HepG2 (cell line): ENCODE data around the gene HSPA1B. TPM values are rescaled to one million over a fixed set of nuclear protein-coding genes. Genes with fewer than 3 reads are reported as not detected.

Experiments used
- BCL6 ChIP-seq: IDR thresholded peaks from 2 replicates; pipeline ENCODE4 v1.6.1; 2016; ENCODE audit warnings: missing genetic modification reagents, missing compliant biosample characterization
- DMAP1 ChIP-seq: IDR thresholded peaks from 2 replicates; pipeline ENCODE4 v1.6.1; 2016
- EP300 ChIP-seq, 3 experiments: sonication (generic) in 1 of 3; formaldehyde crosslinking in 1 of 3; IDR thresholded peaks; 2 replicates each; pipeline versions ENCODE4 v1.5.1 to v1.6.1; 2011 to 2020; ENCODE audit warnings: low read depth in 2 of 3, low read length in 2 of 3, borderline replicate concordance in 1 of 3, improper control_type of control experiment in 1 of 3, mild to moderate bottlenecking in 1 of 3, missing genetic modification reagents in 1 of 3, moderate library complexity in 1 of 3
- NFYB ChIP-seq: sonication (generic); formaldehyde crosslinking; IDR thresholded peaks from 2 replicates; pipeline ENCODE4 v1.4.0; 2020; ENCODE audit warnings: missing genetic modification reagents
- NRL ChIP-seq: sonication (generic); formaldehyde crosslinking; IDR thresholded peaks from 2 replicates; pipeline ENCODE4 v1.5.0; 2020; ENCODE audit warnings: missing genetic modification reagents, mild to moderate bottlenecking, moderate library complexity, borderline replicate concordance
- POLR2A ChIP-seq, 2 experiments: IDR thresholded peaks; 2 replicates each; pipeline ENCODE4 v1.6.1; 2011; ENCODE audit warnings: low read depth in 2 of 2, low read length in 2 of 2, mild to moderate bottlenecking in 1 of 2, moderate library complexity in 1 of 2; ENCODE audit not compliant: insufficient read depth in 1 of 2
- POLR2G ChIP-seq: fragments of 200-400 bp; formaldehyde crosslinking; IDR thresholded peaks from 2 replicates; pipeline ENCODE4 v1.6.1; 2018; ENCODE audit warnings: mild to moderate bottlenecking, low read depth, low read length, moderate library complexity
- ZFX ChIP-seq: sonication (generic); formaldehyde crosslinking; IDR thresholded peaks from 2 replicates; pipeline ENCODE4 v1.4.0; 2020; ENCODE audit warnings: mild to moderate bottlenecking, low read depth, missing genetic modification reagents, moderate library complexity
- ZNF263 ChIP-seq: sonication (generic); formaldehyde crosslinking; IDR thresholded peaks from 2 replicates; pipeline ENCODE4 v1.4.0; 2020; ENCODE audit warnings: missing genetic modification reagents
- polyA plus RNA-seq, 8 experiments: library from polyadenylated mRNA; depleted of rRNA in 3 of 8; stranded (reverse) in 7 of 8; unstranded in 1 of 8; fragments of >200 nt; fragmentation: Illumina TruSeq in 4 of 8; extraction: Trizol in 4 of 8; gene quantifications; 2 replicates each; pipeline versions ENCODE4 v1.2.1 to v1.2.3, GENCODE V29; 2011 to 2016; ENCODE audit warnings: low read depth in 4 of 8, missing spikeins in 1 of 8, mixed read lengths in 1 of 8; ENCODE audit not compliant: insufficient read depth in 1 of 8
- total RNA-seq, 5 experiments: library from RNA; depleted of rRNA; stranded (reverse); fragments of >200 nt; fragmentation: Illumina TruSeq; extraction: Trizol; gene quantifications; 2 replicates each; pipeline ENCODE4 v1.2.3, GENCODE V29; 2016; ENCODE audit warnings: low read depth in 1 of 5
- TF ChIP-seq, protein P1 (sequence below): sonication (generic); formaldehyde crosslinking; IDR thresholded peaks from 2 replicates; pipeline ENCODE4 v1.4.0; 2020; ENCODE audit warnings: missing genetic modification reagents
- TF ChIP-seq, protein P2 (sequence below): IDR thresholded peaks from 2 replicates; pipeline ENCODE4 v1.6.1; 2016; ENCODE audit warnings: missing genetic modification reagents, missing compliant biosample characterization
- TF ChIP-seq, protein P3 (sequence below): conservative IDR thresholded peaks from 2 replicates; pipeline ENCODE4 v1.6.1; 2018; ENCODE audit warnings: missing genetic modification reagents

Gene HSPA1B
- total and polyA plus RNA-seq, 2 of the 13 experiments (the other 11 are each of a cell fraction or from before 2014, with no cell fraction given), result 26.0 to 186 TPM

DNA sequence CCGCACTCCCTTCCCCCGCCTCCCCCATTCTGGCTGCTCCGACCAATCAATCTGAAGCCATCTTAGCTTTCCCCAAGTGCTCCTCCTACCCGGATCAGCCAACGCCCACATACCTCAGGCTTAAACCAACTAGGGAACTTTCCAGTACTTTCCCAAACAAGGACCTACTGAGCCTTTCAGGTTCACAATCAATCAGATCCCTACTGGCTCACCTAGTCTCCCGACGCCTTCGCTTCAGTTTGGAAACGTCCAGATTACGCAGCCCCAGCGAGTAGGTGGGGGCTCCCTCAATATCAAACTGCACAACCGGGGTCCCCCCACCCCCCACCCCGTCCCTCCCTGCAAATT is 12.9 kb upstream of the HSPA1B start (continued):
- TF ChIP-seq NFYB (CRISPR knock-in tag) (0 out of 2 replicates have a peak, but pooled peaks have one; percentile 18), NRL (CRISPR knock-in tag) (no peak), DMAP1 (0 out of 2 replicates have a peak, but pooled peaks have one; percentile 46), POLR2A (IDR thresholded peaks at IDR 0.05; ENCODE audit: insufficient read depth in 1 of 2, low read depth in 2 of 2, low read length in 2 of 2) (peak; percentile 51 to 65), ZNF263 (CRISPR knock-in tag) (no peak), EP300 (IDR thresholded peaks at IDR 0.05; ENCODE audit: low read depth in 2 of 2, low read length in 2 of 2) (peak in 1 of 2 experiments; percentile 68; a peak in 2 of 4 replicates), EP300 (CRISPR knock-in tag; IDR thresholded peaks at IDR 0.05; ENCODE audit: borderline replicate concordance) (no peak), ZFX (CRISPR knock-in tag) (no peak), POLR2G (0 out of 2 replicates have a peak, but pooled peaks have one; percentile 3), BCL6 (CRISPR knock-in tag) (peak; percentile 66)
- TF ChIP-seq, protein P1, sequence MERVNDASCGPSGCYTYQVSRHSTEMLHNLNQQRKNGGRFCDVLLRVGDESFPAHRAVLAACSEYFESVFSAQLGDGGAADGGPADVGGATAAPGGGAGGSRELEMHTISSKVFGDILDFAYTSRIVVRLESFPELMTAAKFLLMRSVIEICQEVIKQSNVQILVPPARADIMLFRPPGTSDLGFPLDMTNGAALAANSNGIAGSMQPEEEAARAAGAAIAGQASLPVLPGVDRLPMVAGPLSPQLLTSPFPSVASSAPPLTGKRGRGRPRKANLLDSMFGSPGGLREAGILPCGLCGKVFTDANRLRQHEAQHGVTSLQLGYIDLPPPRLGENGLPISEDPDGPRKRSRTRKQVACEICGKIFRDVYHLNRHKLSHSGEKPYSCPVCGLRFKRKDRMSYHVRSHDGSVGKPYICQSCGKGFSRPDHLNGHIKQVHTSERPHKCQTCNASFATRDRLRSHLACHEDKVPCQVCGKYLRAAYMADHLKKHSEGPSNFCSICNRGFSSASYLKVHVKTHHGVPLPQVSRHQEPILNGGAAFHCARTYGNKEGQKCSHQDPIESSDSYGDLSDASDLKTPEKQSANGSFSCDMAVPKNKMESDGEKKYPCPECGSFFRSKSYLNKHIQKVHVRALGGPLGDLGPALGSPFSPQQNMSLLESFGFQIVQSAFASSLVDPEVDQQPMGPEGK (CRISPR knock-in tag), result peak; percentile 43; the same call in 1 of the 2 replicates
- TF ChIP-seq, protein P2, sequence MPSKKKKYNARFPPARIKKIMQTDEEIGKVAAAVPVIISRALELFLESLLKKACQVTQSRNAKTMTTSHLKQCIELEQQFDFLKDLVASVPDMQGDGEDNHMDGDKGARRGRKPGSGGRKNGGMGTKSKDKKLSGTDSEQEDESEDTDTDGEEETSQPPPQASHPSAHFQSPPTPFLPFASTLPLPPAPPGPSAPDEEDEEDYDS (CRISPR knock-in tag), result peak; percentile 75; the same call in 1 of the 2 replicates
- TF ChIP-seq, protein P3, sequence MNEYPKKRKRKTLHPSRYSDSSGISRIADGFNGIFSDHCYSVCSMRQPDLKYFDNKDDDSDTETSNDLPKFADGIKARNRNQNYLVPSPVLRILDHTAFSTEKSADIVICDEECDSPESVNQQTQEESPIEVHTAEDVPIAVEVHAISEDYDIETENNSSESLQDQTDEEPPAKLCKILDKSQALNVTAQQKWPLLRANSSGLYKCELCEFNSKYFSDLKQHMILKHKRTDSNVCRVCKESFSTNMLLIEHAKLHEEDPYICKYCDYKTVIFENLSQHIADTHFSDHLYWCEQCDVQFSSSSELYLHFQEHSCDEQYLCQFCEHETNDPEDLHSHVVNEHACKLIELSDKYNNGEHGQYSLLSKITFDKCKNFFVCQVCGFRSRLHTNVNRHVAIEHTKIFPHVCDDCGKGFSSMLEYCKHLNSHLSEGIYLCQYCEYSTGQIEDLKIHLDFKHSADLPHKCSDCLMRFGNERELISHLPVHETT (CRISPR knock-in tag), result no peak
